H1 (cell line): ENCODE data around the gene PRR16. TPM values are rescaled to one million over a fixed set of nuclear protein-coding genes. Genes with fewer than 3 reads are reported as not detected.

ENCODE experiments used
- CHD1 ChIP-seq: IDR thresholded peaks from 2 replicates; pipeline ENCODE4 v1.6.1; 2012; ENCODE audit warnings: low read depth, low read length, improper control_type of control experiment
- POU5F1 ChIP-seq: IDR thresholded peaks from 2 replicates; pipeline ENCODE4 v1.6.1; 2011; ENCODE audit warnings: low read depth, mild to moderate bottlenecking, low read length, moderate library complexity
- polyA plus RNA-seq, 7 experiments: library from polyadenylated mRNA; depleted of rRNA in 3 of 7; stranded (reverse) in 5 of 7; unstranded in 2 of 7; fragments of >200 nt in 5 of 7; fragments of 200-250 nt in 2 of 7; gene quantifications; 1 replicate in 5 of 7; 2 replicates in 1 of 7; 4 replicates in 1 of 7; pipeline versions ENCODE4 v1.2.1 to v1.2.3, GENCODE V29; 2011 to 2013; ENCODE audit warnings: missing spikeins in 2 of 7, mixed read lengths in 2 of 7
- total RNA-seq: library from RNA; stranded (reverse); fragmentation: NEBNext Ultra II Directional; extraction: Animal tissue kit (Norgen Biotek cat#: 25700); gene quantifications from 2 replicates; pipeline ENCODE4 v1.2.1, GENCODE V29; 2021
- TF ChIP-seq, protein P1 (sequence below): fragments of 300-600 bp; sonication (generic); IDR thresholded peaks from 2 replicates; pipeline ENCODE4 v1.7.1; 2012; ENCODE audit warnings: low read length, moderate library complexity, mild to moderate bottlenecking, inconsistent platforms; ENCODE audit not compliant: insufficient replicate concordance
- TF ChIP-seq, protein P2 (sequence below): IDR thresholded peaks from 2 replicates; pipeline ENCODE4 v1.6.1; 2012; ENCODE audit warnings: low read length, inconsistent platforms

Gene PRR16
- total and polyA plus RNA-seq, 2 of the 8 experiments (the other 6 are each of a cell fraction or from before 2014, with no cell fraction given), result 0.73 to 1.6 TPM

DNA sequence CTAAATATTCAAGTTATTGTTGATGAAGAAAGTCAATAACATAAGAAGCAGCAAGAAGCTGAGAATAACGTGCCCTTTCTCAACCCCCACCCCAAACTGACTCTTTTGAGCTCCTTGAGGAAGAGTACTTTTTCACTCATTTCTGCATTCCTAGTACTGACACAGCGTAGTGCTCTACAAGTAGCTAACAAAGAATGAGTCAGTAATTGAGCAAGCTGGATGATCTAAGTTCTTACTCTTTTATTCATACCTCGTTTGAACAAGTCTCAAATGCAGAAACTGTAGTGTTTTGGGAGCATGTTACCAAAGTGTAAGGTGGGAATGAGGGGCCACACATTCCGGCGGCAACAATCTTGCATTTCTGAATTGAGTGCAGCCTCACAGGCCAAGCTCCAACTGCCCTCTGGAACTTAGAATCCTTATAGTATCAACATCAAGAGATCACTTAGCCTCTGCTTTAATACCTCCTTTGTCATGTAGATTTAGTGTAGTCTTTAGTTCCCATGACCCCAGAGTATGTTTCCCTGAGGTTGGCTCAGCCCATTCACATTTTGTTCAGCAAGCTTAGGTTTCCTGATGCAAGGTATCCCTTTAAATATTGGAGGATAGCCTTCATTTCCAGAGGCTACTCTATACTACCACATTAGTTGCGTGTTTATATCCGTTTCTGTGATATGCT, 152.0 kb downstream of the PRR16 start (continued):
- TF ChIP-seq, protein P1, sequence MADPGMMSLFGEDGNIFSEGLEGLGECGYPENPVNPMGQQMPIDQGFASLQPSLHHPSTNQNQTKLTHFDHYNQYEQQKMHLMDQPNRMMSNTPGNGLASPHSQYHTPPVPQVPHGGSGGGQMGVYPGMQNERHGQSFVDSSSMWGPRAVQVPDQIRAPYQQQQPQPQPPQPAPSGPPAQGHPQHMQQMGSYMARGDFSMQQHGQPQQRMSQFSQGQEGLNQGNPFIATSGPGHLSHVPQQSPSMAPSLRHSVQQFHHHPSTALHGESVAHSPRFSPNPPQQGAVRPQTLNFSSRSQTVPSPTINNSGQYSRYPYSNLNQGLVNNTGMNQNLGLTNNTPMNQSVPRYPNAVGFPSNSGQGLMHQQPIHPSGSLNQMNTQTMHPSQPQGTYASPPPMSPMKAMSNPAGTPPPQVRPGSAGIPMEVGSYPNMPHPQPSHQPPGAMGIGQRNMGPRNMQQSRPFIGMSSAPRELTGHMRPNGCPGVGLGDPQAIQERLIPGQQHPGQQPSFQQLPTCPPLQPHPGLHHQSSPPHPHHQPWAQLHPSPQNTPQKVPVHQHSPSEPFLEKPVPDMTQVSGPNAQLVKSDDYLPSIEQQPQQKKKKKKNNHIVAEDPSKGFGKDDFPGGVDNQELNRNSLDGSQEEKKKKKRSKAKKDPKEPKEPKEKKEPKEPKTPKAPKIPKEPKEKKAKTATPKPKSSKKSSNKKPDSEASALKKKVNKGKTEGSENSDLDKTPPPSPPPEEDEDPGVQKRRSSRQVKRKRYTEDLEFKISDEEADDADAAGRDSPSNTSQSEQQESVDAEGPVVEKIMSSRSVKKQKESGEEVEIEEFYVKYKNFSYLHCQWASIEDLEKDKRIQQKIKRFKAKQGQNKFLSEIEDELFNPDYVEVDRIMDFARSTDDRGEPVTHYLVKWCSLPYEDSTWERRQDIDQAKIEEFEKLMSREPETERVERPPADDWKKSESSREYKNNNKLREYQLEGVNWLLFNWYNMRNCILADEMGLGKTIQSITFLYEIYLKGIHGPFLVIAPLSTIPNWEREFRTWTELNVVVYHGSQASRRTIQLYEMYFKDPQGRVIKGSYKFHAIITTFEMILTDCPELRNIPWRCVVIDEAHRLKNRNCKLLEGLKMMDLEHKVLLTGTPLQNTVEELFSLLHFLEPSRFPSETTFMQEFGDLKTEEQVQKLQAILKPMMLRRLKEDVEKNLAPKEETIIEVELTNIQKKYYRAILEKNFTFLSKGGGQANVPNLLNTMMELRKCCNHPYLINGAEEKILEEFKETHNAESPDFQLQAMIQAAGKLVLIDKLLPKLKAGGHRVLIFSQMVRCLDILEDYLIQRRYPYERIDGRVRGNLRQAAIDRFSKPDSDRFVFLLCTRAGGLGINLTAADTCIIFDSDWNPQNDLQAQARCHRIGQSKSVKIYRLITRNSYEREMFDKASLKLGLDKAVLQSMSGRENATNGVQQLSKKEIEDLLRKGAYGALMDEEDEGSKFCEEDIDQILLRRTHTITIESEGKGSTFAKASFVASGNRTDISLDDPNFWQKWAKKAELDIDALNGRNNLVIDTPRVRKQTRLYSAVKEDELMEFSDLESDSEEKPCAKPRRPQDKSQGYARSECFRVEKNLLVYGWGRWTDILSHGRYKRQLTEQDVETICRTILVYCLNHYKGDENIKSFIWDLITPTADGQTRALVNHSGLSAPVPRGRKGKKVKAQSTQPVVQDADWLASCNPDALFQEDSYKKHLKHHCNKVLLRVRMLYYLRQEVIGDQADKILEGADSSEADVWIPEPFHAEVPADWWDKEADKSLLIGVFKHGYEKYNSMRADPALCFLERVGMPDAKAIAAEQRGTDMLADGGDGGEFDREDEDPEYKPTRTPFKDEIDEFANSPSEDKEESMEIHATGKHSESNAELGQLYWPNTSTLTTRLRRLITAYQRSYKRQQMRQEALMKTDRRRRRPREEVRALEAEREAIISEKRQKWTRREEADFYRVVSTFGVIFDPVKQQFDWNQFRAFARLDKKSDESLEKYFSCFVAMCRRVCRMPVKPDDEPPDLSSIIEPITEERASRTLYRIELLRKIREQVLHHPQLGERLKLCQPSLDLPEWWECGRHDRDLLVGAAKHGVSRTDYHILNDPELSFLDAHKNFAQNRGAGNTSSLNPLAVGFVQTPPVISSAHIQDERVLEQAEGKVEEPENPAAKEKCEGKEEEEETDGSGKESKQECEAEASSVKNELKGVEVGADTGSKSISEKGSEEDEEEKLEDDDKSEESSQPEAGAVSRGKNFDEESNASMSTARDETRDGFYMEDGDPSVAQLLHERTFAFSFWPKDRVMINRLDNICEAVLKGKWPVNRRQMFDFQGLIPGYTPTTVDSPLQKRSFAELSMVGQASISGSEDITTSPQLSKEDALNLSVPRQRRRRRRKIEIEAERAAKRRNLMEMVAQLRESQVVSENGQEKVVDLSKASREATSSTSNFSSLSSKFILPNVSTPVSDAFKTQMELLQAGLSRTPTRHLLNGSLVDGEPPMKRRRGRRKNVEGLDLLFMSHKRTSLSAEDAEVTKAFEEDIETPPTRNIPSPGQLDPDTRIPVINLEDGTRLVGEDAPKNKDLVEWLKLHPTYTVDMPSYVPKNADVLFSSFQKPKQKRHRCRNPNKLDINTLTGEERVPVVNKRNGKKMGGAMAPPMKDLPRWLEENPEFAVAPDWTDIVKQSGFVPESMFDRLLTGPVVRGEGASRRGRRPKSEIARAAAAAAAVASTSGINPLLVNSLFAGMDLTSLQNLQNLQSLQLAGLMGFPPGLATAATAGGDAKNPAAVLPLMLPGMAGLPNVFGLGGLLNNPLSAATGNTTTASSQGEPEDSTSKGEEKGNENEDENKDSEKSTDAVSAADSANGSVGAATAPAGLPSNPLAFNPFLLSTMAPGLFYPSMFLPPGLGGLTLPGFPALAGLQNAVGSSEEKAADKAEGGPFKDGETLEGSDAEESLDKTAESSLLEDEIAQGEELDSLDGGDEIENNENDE, result no peak
- TF ChIP-seq CHD1, result no peak
- TF ChIP-seq POU5F1, result peak; percentile 72; the same call in 1 of the 2 replicates
- TF ChIP-seq, protein P2, sequence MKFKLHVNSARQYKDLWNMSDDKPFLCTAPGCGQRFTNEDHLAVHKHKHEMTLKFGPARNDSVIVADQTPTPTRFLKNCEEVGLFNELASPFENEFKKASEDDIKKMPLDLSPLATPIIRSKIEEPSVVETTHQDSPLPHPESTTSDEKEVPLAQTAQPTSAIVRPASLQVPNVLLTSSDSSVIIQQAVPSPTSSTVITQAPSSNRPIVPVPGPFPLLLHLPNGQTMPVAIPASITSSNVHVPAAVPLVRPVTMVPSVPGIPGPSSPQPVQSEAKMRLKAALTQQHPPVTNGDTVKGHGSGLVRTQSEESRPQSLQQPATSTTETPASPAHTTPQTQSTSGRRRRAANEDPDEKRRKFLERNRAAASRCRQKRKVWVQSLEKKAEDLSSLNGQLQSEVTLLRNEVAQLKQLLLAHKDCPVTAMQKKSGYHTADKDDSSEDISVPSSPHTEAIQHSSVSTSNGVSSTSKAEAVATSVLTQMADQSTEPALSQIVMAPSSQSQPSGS, result no peak
